RPMI8226 (cell line): ENCODE results near the gene RBM20.

Source experiments
- DNase-seq: peaks from one replicate; pipeline ENCODE4 v3.0.0-alpha.2; 2015

Gene RBM20

DNA sequence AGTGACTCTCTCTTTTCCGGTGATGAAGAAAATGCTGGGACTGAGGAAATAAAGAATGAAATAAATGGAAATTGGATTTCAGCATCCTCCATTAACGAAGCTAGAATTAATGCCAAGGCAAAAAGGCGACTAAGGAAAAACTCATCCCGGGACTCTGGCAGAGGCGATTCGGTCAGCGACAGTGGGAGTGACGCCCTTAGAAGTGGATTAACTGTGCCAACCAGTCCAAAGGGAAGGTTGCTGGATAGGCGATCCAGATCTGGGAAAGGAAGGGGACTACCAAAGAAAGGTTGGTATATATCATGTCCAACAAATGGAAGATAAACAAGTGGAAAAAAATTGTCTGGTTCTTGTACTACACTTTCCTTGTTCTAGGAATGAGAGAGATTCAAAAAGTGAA is 237.1 kb downstream of the RBM20 start:
- DNase-seq, result no peak

- DNase-seq, result no peak
These were observed 237.8 kb downstream of the RBM20 start for GRCh38 chr10:110881905-110882304.

GRCh38 chr10:110883924-110884323 is 239.8 kb downstream of the RBM20 start:
- no peak for DNase-seq

GRCh38 chr10:110885932-110886674 is 242.0 kb downstream of the RBM20 start:
- no peak for DNase-seq

GRCh38 chr10:110887560-110887959 is 243.4 kb downstream of the RBM20 start:
- no peak for DNase-seq
